GM12891 (cell line): ENCODE results near the gene PRUNE2.

Source experiments
- POLR2A ChIP-seq: IDR thresholded peaks from 2 replicates; pipeline ENCODE4 v1.6.1; 2011; ENCODE audit warnings: low read depth, low read length, control low read depth
- POLR2AphosphoS5 ChIP-seq: IDR thresholded peaks from 2 replicates; pipeline ENCODE4 v1.6.1; 2011; ENCODE audit warnings: low read depth, low read length, control low read depth
- TAF1 ChIP-seq: IDR thresholded peaks from 2 replicates; pipeline ENCODE4 v1.6.1; 2011; ENCODE audit warnings: low read depth, low read length, control low read depth

- TF ChIP-seq POLR2A (no peak), TAF1 (no peak), POLR2AphosphoS5 (no peak)
Measured at GRCh38 chr9:76617497-76618175, 288.3 kb downstream of the PRUNE2 start.
